Mucosa of stomach (tissue), 1 donor: ENCODE results near the gene ZNF420.

ENCODE experiments used
- H3K27me3 ChIP-seq: one replicate; pipeline ENCODE4 v1.7.0; 2013; ENCODE audit warnings: mild to moderate bottlenecking, low read length; ENCODE audit not compliant: control insufficient read depth, insufficient read depth
- H3K36me3 ChIP-seq: one replicate; pipeline ENCODE4 v1.7.0; 2013; ENCODE audit warnings: low read length; ENCODE audit not compliant: control insufficient read depth, insufficient read depth
- H3K4me1 ChIP-seq: one replicate; pipeline ENCODE4 v1.7.0; 2013; ENCODE audit warnings: mild to moderate bottlenecking, low read length; ENCODE audit not compliant: control insufficient read depth, insufficient read depth
- H3K4me3 ChIP-seq: one replicate; pipeline ENCODE4 v1.7.0; 2013; ENCODE audit warnings: low read length
- H3K9ac ChIP-seq: one replicate; pipeline ENCODE4 v1.7.0; 2013; ENCODE audit warnings: mild to moderate bottlenecking, low read length, moderate library complexity
- H3K9me3 ChIP-seq: one replicate; pipeline ENCODE4 v1.7.0; 2013; ENCODE audit warnings: mild to moderate bottlenecking, low read length, moderate library complexity; ENCODE audit not compliant: control insufficient read depth
- donor health status: Pancreatic carcinoma.

ZNF420 gene

DNA sequence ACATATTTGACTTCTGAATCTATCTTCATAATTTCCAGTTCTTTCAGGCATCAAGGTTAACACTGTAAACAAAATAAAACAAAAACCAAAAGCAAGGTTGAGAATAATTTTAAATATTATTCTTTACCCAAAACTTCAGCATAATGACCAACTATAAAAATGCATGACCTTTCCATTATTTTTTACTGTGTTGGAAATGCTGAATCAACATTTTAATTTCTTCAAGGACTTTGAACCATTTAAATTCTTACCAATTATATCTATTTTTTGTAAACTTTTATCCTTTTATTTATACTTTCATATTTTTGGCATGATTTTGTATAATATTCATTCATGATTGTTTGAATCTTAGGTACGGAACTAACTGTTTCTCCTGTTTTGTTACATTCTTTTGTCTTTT lies 87.4 kb downstream of the ZNF420 start:
- H3K27me3 ChIP-seq: no peaks in the 10 kb centered on the region
- peaks cover 6% of the 10 kb centered on the region for H3K36me3 ChIP-seq
- H3K4me1 ChIP-seq: no peaks in the 10 kb centered on the region
- H3K9me3 ChIP-seq: peaks cover 5% of the 10 kb centered on the region
- no peak overlapping the region for H3K9ac ChIP-seq
- no peak overlapping the region for H3K4me3 ChIP-seq

DNA sequence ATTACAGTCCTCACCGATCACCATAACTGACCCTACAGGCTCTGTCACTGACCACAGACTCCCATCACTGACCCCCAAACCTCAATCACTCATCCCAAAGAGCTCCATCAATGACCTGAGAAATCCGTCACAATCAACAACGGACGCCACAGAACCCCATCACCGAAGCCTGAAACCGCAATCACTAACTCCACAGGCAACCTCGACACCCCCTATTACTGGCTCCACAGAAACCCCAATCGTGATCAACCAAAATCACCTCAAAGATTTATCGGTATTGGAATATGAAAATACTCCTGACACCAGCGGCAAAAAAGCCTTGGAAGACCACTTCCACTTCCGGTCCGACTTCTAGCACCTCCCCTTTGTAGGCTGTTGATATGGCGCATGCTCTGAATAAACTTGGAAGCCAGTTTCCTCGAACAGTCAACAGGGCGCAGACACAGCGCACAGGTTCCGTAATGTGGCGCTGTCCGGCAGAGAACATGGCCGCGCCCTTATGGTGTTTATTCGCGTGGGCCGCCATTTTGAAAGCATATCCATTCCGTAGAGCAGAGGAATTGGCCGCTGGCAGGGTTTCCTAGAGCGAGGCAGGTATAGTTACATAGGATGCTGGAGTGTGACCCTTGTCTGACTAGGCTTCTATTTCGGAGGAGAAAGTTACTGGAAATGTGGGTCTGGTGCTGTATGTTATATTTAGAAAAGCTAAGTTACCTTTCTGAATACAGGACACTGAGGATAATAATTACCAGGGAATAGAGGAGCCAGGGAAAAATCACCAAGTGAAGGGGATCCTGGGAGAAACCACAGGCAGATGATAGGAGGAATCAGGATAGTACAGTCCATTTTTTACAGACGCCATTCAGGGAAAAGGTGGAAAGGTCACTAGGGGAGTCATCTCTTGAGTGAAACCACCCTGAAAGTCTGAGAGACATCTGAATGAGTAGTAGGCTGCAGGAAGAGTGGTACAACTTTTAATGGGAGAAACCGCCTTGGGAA lies 94.4 kb downstream of the ZNF420 start, which contains the start of gene ZNF585A:
Gene ZNF585A, minus strand, starts transcription at position 328 of the 999 bp plus-strand sequence. CDS start 2,785 bp downstream, outside the sequence.
- Histone ChIP-seq H3K9ac (peak within 1 kb of the TSS; percentile 87), H3K36me3 (no peaks in the 10 kb centered on the region), H3K9me3 (no peaks in the 10 kb centered on the region), H3K27me3 (no peaks in the 10 kb centered on the region), H3K4me3 (peak within 1 kb of the TSS; percentile 65), H3K4me1 (no peaks in the 10 kb centered on the region)
